H1 (cell line): ENCODE results near the gene ANO6. TPM values are rescaled to one million over a fixed set of nuclear protein-coding genes. Genes with fewer than 3 reads are reported as not detected.

Source experiments
- CTCF ChIA-PET: fragments of 300-600 bp; sonication (Branson Sonifier 250); formaldehyde crosslinking; loops from one replicate; lab custom pipeline; 2021; ENCODE audit not compliant: partially characterized antibody; lab: Charles Lee
- POLR2A ChIA-PET: fragments of 300-600 bp; sonication (Branson Sonifier 250); formaldehyde crosslinking; loops from one replicate; lab custom pipeline; 2021; ENCODE audit warnings: inconsistent platforms; ENCODE audit not compliant: partially characterized antibody; lab: Charles Lee
- DNase-seq, 2 experiments: peaks; one replicate each; pipeline versions ENCODE4 v3.0.0 to v3.0.0-alpha.2; 2010 to 2022; ENCODE audit warnings: low spot score in 2 of 2, low read depth in 1 of 2, mixed read lengths in 1 of 2
- FAIRE-seq: peaks from 2 replicates; lab custom pipeline; 2011; peaks lifted over from hg19 to GRCh38; lab: Jason Lieb, UNC
- H2AFZ ChIP-seq: 2 replicates; pipeline ENCODE4 v1.8.1; 2012; ENCODE audit warnings: low read length, inconsistent platforms
- H2AK5ac ChIP-seq: 2 replicates; pipeline ENCODE4 v1.6.1; 2013; ENCODE audit warnings: low read depth, low read length
- H2BK120ac ChIP-seq: replicated peaks from 2 replicates; pipeline ENCODE3; 2013; ENCODE audit warnings: low read depth, low read length, inconsistent platforms
- H2BK12ac ChIP-seq: 2 replicates; pipeline ENCODE4 v1.6.1; 2013; ENCODE audit warnings: low read depth, low read length
- H2BK15ac ChIP-seq: 2 replicates; pipeline ENCODE4 v1.6.1; 2013; ENCODE audit warnings: low read length
- H2BK20ac ChIP-seq: 2 replicates; pipeline ENCODE4 v1.6.1; 2013; ENCODE audit warnings: low read length
- H2BK5ac ChIP-seq: 2 replicates; pipeline ENCODE4 v1.6.1; 2013; ENCODE audit warnings: low read depth, low read length
- H3K14ac ChIP-seq: 2 replicates; pipeline ENCODE4 v1.6.1; 2013; ENCODE audit warnings: inconsistent platforms; ENCODE audit not compliant: insufficient read length
- H3K18ac ChIP-seq: 2 replicates; pipeline ENCODE4 v1.6.1; 2013; ENCODE audit warnings: low read length; ENCODE audit errors: extremely low read depth
- H3K23ac ChIP-seq: 2 replicates; pipeline ENCODE4 v1.6.1; 2013; ENCODE audit warnings: inconsistent platforms; ENCODE audit not compliant: insufficient read length
- H3K23me2 ChIP-seq: 2 replicates; pipeline ENCODE4 v1.6.1; 2013; ENCODE audit warnings: low read depth, low read length
- H3K27ac ChIP-seq: 2 replicates; pipeline ENCODE4 v1.6.1; 2011; ENCODE audit warnings: low read depth, low read length, inconsistent platforms
- H3K27me3 ChIP-seq, 4 experiments: replicated peaks in 1 of 4; 1 replicate in 1 of 4; 2 replicates in 3 of 4; pipeline versions ENCODE4 v1.6.1 to v1.8.1; 2011 to 2013; ENCODE audit warnings: low read length in 3 of 4, mild to moderate bottlenecking in 3 of 4, inconsistent platforms in 2 of 4, mixed read lengths in 2 of 4, moderate library complexity in 1 of 4; ENCODE audit not compliant: control insufficient read depth in 3 of 4, insufficient read depth in 3 of 4; ENCODE audit errors: extremely low read depth in 1 of 4
- H3K36me3 ChIP-seq, 4 experiments: 2 replicates each; pipeline versions ENCODE4 v1.6.1 to v1.8.1; 2011 to 2013; ENCODE audit warnings: mild to moderate bottlenecking in 4 of 4, low read length in 3 of 4, moderate library complexity in 2 of 4, control low read depth in 1 of 4, inconsistent platforms in 1 of 4; ENCODE audit not compliant: insufficient read depth in 4 of 4, control insufficient read depth in 2 of 4
- H3K4ac ChIP-seq: replicated peaks from 2 replicates; pipeline ENCODE3; 2013; ENCODE audit warnings: low read length, low read depth, mixed read lengths, inconsistent platforms; ENCODE audit not compliant: insufficient read length
- H3K4me1 ChIP-seq, 4 experiments: replicated peaks in 1 of 4; 1 replicate in 1 of 4; 2 replicates in 3 of 4; pipeline versions ENCODE4 v1.6.1 to v1.8.1; 2011 to 2013; ENCODE audit warnings: low read length in 3 of 4, inconsistent platforms in 2 of 4, mixed read lengths in 1 of 4; ENCODE audit not compliant: insufficient read depth in 4 of 4, control insufficient read depth in 3 of 4
- H3K4me2 ChIP-seq, 2 experiments: 2 replicates each; pipeline versions ENCODE4 v1.6.1 to v1.8.1; 2011 to 2013; ENCODE audit warnings: low read depth in 2 of 2, low read length in 2 of 2, control low read depth in 1 of 2, inconsistent platforms in 1 of 2, mild to moderate bottlenecking in 1 of 2; ENCODE audit not compliant: insufficient read depth in 1 of 2
- H3K4me3 ChIP-seq, 4 experiments: fragments of 200-600, 300-600 bp in 1 of 4; sonication (generic), shearing (Covaris generic), sonication (Bioruptor Twin) in 1 of 4; 2 replicates each; pipeline versions ENCODE4 v1.5.1 to v1.8.1; 2011 to 2016; ENCODE audit warnings: low read length in 4 of 4, low read depth in 3 of 4, control low read depth in 2 of 4, inconsistent platforms in 2 of 4, mild to moderate bottlenecking in 2 of 4, mixed read lengths in 1 of 4, moderate library complexity in 1 of 4; ENCODE audit not compliant: insufficient read depth in 2 of 4; ENCODE audit errors: extremely low read depth in 1 of 4
- H3K56ac ChIP-seq: replicated peaks from 2 replicates; pipeline ENCODE3; 2013; ENCODE audit warnings: low read depth, mild to moderate bottlenecking, mixed read lengths, low read length, inconsistent platforms; ENCODE audit not compliant: insufficient read length
- H3K79me1 ChIP-seq: 2 replicates; pipeline ENCODE4 v1.6.1; 2013; ENCODE audit warnings: low read depth, low read length, control low read depth
- H3K79me2 ChIP-seq, 2 experiments: 2 replicates each; pipeline versions ENCODE4 v1.6.1 to v1.8.1; 2012 to 2013; ENCODE audit warnings: low read length in 2 of 2, mild to moderate bottlenecking in 2 of 2, inconsistent platforms in 1 of 2; ENCODE audit not compliant: insufficient read depth in 2 of 2, control insufficient read depth in 1 of 2
- H3K9ac ChIP-seq, 4 experiments: replicated peaks in 1 of 4; 1 replicate in 1 of 4; 2 replicates in 3 of 4; pipeline versions ENCODE4 v1.6.1 to v1.8.1; 2011 to 2013; ENCODE audit warnings: low read depth in 3 of 4, low read length in 3 of 4, control low read depth in 2 of 4, mild to moderate bottlenecking in 2 of 4, moderate library complexity in 2 of 4, inconsistent platforms in 1 of 4; ENCODE audit errors: extremely low read depth in 1 of 4
- H3K9me3 ChIP-seq, 2 experiments: 2 replicates each; pipeline versions ENCODE4 v1.6.1 to v1.8.1; 2012 to 2013; ENCODE audit warnings: mild to moderate bottlenecking in 2 of 2, moderate library complexity in 2 of 2, control low read depth in 1 of 2, inconsistent platforms in 1 of 2, low read depth in 1 of 2, low read length in 1 of 2, mixed read lengths in 1 of 2; ENCODE audit not compliant: insufficient read depth in 2 of 2
- H4K20me1 ChIP-seq, 2 experiments: replicated peaks in 1 of 2; 2 replicates each; pipeline versions ENCODE3 to v1.8.1; 2011 to 2013; ENCODE audit warnings: inconsistent platforms in 2 of 2, low read length in 2 of 2, mild to moderate bottlenecking in 1 of 2; ENCODE audit not compliant: insufficient read depth in 2 of 2, control insufficient read depth in 1 of 2
- H4K5ac ChIP-seq: 2 replicates; pipeline ENCODE4 v1.6.1; 2013; ENCODE audit warnings: low read length, low read depth, mixed read lengths, inconsistent platforms; ENCODE audit not compliant: insufficient read length
- H4K8ac ChIP-seq: 2 replicates; pipeline ENCODE4 v1.8.0; 2013; ENCODE audit warnings: mild to moderate bottlenecking, moderate library complexity, low read length, inconsistent platforms; ENCODE audit not compliant: insufficient read depth; ENCODE audit errors: extremely low read depth
- H4K91ac ChIP-seq: replicated peaks from 2 replicates; pipeline ENCODE3; 2013; ENCODE audit warnings: low read length, mixed read lengths, inconsistent platforms; ENCODE audit not compliant: insufficient read length
- SAP30 ChIP-seq: fragments of 300-600 bp; sonication (generic); IDR thresholded peaks from 2 replicates; pipeline ENCODE4 v1.7.1; 2012; ENCODE audit warnings: low read length, moderate library complexity, mild to moderate bottlenecking, inconsistent platforms; ENCODE audit not compliant: insufficient read depth, insufficient replicate concordance
- WGBS, 2 experiments: shearing (Covaris generic) in 1 of 2; methylation state at CpG; one replicate each; pipeline versions ENCODE4 v1.1.6 to v1.1.7; 2013 to 2015; ENCODE audit warnings: low lambda C conversion rate in 2 of 2, mixed read lengths in 2 of 2, inconsistent platforms in 1 of 2, low coverage in 1 of 2, missing lambda C conversion rate in 1 of 2; ENCODE audit not compliant: insufficient replicate concordance in 2 of 2, insufficient coverage in 1 of 2, insufficient read length in 1 of 2; ENCODE audit errors: extremely low coverage in 1 of 2, missing lambda C conversion rate in 1 of 2; 5-methylcytosine and 5-hydroxymethylcytosine counted together
- polyA plus RNA-seq, 7 experiments: library from polyadenylated mRNA; depleted of rRNA in 3 of 7; stranded (reverse) in 5 of 7; unstranded in 2 of 7; fragments of >200 nt in 5 of 7; fragments of 200-250 nt in 2 of 7; gene quantifications; 1 replicate in 5 of 7; 2 replicates in 1 of 7; 4 replicates in 1 of 7; pipeline versions ENCODE4 v1.2.1 to v1.2.3, GENCODE V29; 2011 to 2013; ENCODE audit warnings: missing spikeins in 2 of 7, mixed read lengths in 2 of 7
- total RNA-seq: library from RNA; stranded (reverse); fragmentation: NEBNext Ultra II Directional; extraction: Animal tissue kit (Norgen Biotek cat#: 25700); gene quantifications from 2 replicates; pipeline ENCODE4 v1.2.1, GENCODE V29; 2021

ANO6 gene
- total and polyA plus RNA-seq, 2 of the 8 experiments (the other 6 are each of a cell fraction or from before 2014, with no cell fraction given): 15.1 to 39.7 TPM

DNA sequence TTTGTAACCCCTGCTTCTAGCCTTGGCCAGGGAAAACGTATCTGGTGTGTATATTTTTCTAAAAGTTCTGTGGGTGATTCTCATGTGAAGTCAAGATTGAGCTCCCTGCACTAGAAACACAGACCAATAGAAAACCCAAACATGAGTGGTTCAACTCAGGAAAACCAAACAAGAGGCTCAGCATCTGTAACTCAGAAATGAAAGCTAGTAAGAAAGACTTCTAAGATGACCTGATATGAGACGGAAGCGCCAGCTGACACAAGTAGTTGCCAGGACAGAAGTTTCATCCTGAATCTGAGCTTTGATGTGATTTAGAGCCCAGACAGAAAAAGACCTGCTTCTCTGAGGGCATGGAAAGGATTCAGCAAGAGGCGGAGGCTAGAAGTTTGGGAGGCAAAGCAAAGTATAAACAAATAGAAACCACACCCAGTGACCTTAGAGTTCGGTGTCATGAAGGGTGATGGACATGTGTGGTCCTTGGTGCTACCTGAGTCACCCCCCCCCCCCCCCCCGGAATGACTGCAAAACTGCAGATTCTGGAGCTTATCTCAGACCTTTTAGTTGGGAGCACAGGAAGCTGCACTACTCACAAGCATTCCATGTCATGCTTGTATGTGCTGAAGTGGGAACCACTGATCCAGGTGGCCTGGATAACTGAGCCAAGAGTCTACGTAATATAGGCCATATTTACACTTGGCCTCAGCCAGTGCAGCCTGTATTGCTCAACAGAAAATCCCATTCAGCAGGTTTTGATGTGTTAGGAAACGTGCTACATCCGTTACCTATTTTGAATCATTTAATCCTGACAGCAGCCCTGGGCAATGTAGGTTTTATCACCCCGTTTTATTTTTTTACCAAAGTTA lies 191.3 kb downstream of the ANO6 start:
- Histone ChIP-seq H3K36me3 (peaks cover 3 to 37% (median 23%) of the 10 kb centered on the region in 4 experiments; a peak in 6 of 8 replicates), H3K27ac (no peak overlapping the region)
- CTCF ChIA-PET: interaction anchor here (0.7 to 0.8 kb wide), 2 partner anchors 223 to 652 kb away, joined by 3 read pairs; no protein-coding TSS in a partner anchor

More for the DNA sequence above, 191.3 kb downstream of the ANO6 start:
- no peak overlapping the region for H3K4me2 ChIP-seq
- H2AFZ ChIP-seq: no peak overlapping the region
- H4K91ac ChIP-seq: no peak overlapping the region
- no peaks in the 10 kb centered on the region for H3K4me1 ChIP-seq
- DNase-seq: no peak
- POLR2A ChIA-PET: interaction anchor here (0.5 kb wide), 1 partner anchor 352 kb away, joined by 3 read pairs; no protein-coding TSS in a partner anchor
- FAIRE-seq: no peak
- H4K8ac ChIP-seq: no peak overlapping the region
- no peak overlapping the region for H3K23ac ChIP-seq
- TF ChIP-seq SAP30: no peak
- no peak overlapping the region for H2BK12ac ChIP-seq
- H3K79me2 ChIP-seq: no peaks in the 10 kb centered on the region
- no peak overlapping the region for H2AK5ac ChIP-seq
- H3K4me3 ChIP-seq: no peak overlapping the region
- WGBS, 2 experiments: 93% methylated on average over 9 of the region's 10 CpGs; no CpG with 5 or more reads in 1 of the 2 experiments
- H4K20me1 ChIP-seq: peaks cover 2 to 3% of the 10 kb centered on the region in 2 experiments
- H3K18ac ChIP-seq: no peak overlapping the region
- no peaks in the 10 kb centered on the region for H3K27me3 ChIP-seq
- H3K14ac ChIP-seq: no peak overlapping the region
- H2BK20ac ChIP-seq: no peak overlapping the region
- H3K9ac ChIP-seq: no peak overlapping the region
- no peak overlapping the region for H4K5ac ChIP-seq
- no peak overlapping the region for H2BK15ac ChIP-seq
- no peak overlapping the region for H2BK5ac ChIP-seq
- no peak overlapping the region for H3K4ac ChIP-seq
- H3K79me1 ChIP-seq: no peaks in the 10 kb centered on the region
- H3K9me3 ChIP-seq: no peaks in the 10 kb centered on the region
- no peak overlapping the region for H3K56ac ChIP-seq
- H2BK120ac ChIP-seq: no peak overlapping the region
- H3K23me2 ChIP-seq: no peaks in the 10 kb centered on the region
